ENCODE data around the gene MOB2.

MOB2 gene

GRCh38 chr11:1488575-1489180 lies 2.1 kb upstream of the MOB2 start:
- no peaks in the 10 kb centered on the region for H3K9me3 Mint-ChIP-seq
- no peak overlapping the region for H3K4me3 Mint-ChIP-seq
- H3K27me3 Mint-ChIP-seq (ENCODE audit: low read depth): no peaks in the 10 kb centered on the region
- H3K27ac Mint-ChIP-seq: no peak overlapping the region
- no peaks in the 10 kb centered on the region for H3K36me3 Mint-ChIP-seq (ENCODE audit: low read depth)
- H3K4me1 Mint-ChIP-seq (ENCODE audit: low read depth): no peaks in the 10 kb centered on the region

GRCh38 chr11:1487851-1488574 lies 1.4 kb upstream of the MOB2 start:
- no peaks in the 10 kb centered on the region for H3K9me3 Mint-ChIP-seq
- no peaks in the 10 kb centered on the region for H3K36me3 Mint-ChIP-seq (ENCODE audit: low read depth)
- no peaks in the 10 kb centered on the region for H3K4me1 Mint-ChIP-seq (ENCODE audit: low read depth)
- no peak overlapping the region for H3K27ac Mint-ChIP-seq
- no peak overlapping the region for H3K4me3 Mint-ChIP-seq
- no peaks in the 10 kb centered on the region for H3K27me3 Mint-ChIP-seq (ENCODE audit: low read depth)

- no peaks in the 10 kb centered on the region for H3K4me1 Mint-ChIP-seq (ENCODE audit: low read depth)
- no peak overlapping the region for H3K27ac Mint-ChIP-seq
- no peaks in the 10 kb centered on the region for H3K36me3 Mint-ChIP-seq (ENCODE audit: low read depth)
- no peaks in the 10 kb centered on the region for H3K9me3 Mint-ChIP-seq
- no peak overlapping the region for H3K4me3 Mint-ChIP-seq
- no peaks in the 10 kb centered on the region for H3K27me3 Mint-ChIP-seq (ENCODE audit: low read depth)
Observed at GRCh38 chr11:1487091-1487850, 692 bp upstream of the MOB2 start.

- no peaks in the 10 kb centered on the region for H3K4me1 Mint-ChIP-seq (ENCODE audit: low read depth)
- no peaks in the 10 kb centered on the region for H3K27me3 Mint-ChIP-seq (ENCODE audit: low read depth)
- H3K4me3 Mint-ChIP-seq: no peak overlapping the region
- no peak overlapping the region for H3K27ac Mint-ChIP-seq
- no peaks in the 10 kb centered on the region for H3K36me3 Mint-ChIP-seq (ENCODE audit: low read depth)
- H3K9me3 Mint-ChIP-seq: no peaks in the 10 kb centered on the region
Observed at GRCh38 chr11:1485504-1485885, 1.1 kb downstream of the MOB2 start.

GRCh38 chr11:1484695-1485503 lies 1.7 kb downstream of the MOB2 start:
- Mint-ChIP-seq H3K36me3 (ENCODE audit: low read depth) (peaks cover 1% of the 10 kb centered on the region), H3K4me1 (ENCODE audit: low read depth) (no peaks in the 10 kb centered on the region), H3K27me3 (ENCODE audit: low read depth) (no peaks in the 10 kb centered on the region), H3K9me3 (no peaks in the 10 kb centered on the region), H3K4me3 (no peak overlapping the region), H3K27ac (no peak overlapping the region)

GRCh38 chr11:1484061-1484671 lies 2.4 kb downstream of the MOB2 start:
- no peaks in the 10 kb centered on the region for H3K4me1 Mint-ChIP-seq (ENCODE audit: low read depth)
- no peaks in the 10 kb centered on the region for H3K9me3 Mint-ChIP-seq
- no peak overlapping the region for H3K4me3 Mint-ChIP-seq
- no peak overlapping the region for H3K27ac Mint-ChIP-seq
- H3K36me3 Mint-ChIP-seq (ENCODE audit: low read depth): peaks cover 3% of the 10 kb centered on the region
- no peaks in the 10 kb centered on the region for H3K27me3 Mint-ChIP-seq (ENCODE audit: low read depth)

GRCh38 chr11:1483445-1483961 lies 3.1 kb downstream of the MOB2 start:
- Mint-ChIP-seq H3K4me3 (no peak overlapping the region), H3K4me1 (ENCODE audit: low read depth) (no peaks in the 10 kb centered on the region), H3K27me3 (ENCODE audit: low read depth) (no peaks in the 10 kb centered on the region), H3K9me3 (no peaks in the 10 kb centered on the region), H3K27ac (no peak overlapping the region), H3K36me3 (ENCODE audit: low read depth) (peaks cover 6% of the 10 kb centered on the region)

- H3K4me1 Mint-ChIP-seq (ENCODE audit: low read depth): no peaks in the 10 kb centered on the region
- no peak overlapping the region for H3K27ac Mint-ChIP-seq
- H3K27me3 Mint-ChIP-seq (ENCODE audit: low read depth): no peaks in the 10 kb centered on the region
- H3K9me3 Mint-ChIP-seq: no peaks in the 10 kb centered on the region
- no peak overlapping the region for H3K4me3 Mint-ChIP-seq
- H3K36me3 Mint-ChIP-seq (ENCODE audit: low read depth): peaks cover 7% of the 10 kb centered on the region
Observed at GRCh38 chr11:1482581-1483444, 3.8 kb downstream of the MOB2 start.

GRCh38 chr11:1481861-1482441 lies 4.6 kb downstream of the MOB2 start:
- Mint-ChIP-seq H3K36me3 (ENCODE audit: low read depth) (peaks cover 8% of the 10 kb centered on the region), H3K4me1 (ENCODE audit: low read depth) (no peaks in the 10 kb centered on the region), H3K27me3 (ENCODE audit: low read depth) (no peaks in the 10 kb centered on the region), H3K27ac (no peak overlapping the region), H3K9me3 (no peaks in the 10 kb centered on the region), H3K4me3 (no peak overlapping the region)

- Mint-ChIP-seq H3K9me3 (no peaks in the 10 kb centered on the region), H3K27ac (no peak overlapping the region)
Observed at GRCh38 chr11:1481483-1481825, 5.1 kb downstream of the MOB2 start.

GRCh38 chr11:1480555-1481482 lies 5.8 kb downstream of the MOB2 start:
- Mint-ChIP-seq H3K27me3 (ENCODE audit: low read depth) (no peaks in the 10 kb centered on the region), H3K9me3 (no peaks in the 10 kb centered on the region), H3K4me1 (ENCODE audit: low read depth) (no peaks in the 10 kb centered on the region), H3K36me3 (ENCODE audit: low read depth) (peaks cover 9% of the 10 kb centered on the region), H3K27ac (no peak overlapping the region), H3K4me3 (no peak overlapping the region)

More at GRCh38 chr11:1481483-1481825, 5.1 kb downstream of the MOB2 start:
- Mint-ChIP-seq H3K36me3 (ENCODE audit: low read depth) (peaks cover 9% of the 10 kb centered on the region), H3K27me3 (ENCODE audit: low read depth) (no peaks in the 10 kb centered on the region), H3K4me1 (ENCODE audit: low read depth) (no peaks in the 10 kb centered on the region), H3K4me3 (no peak overlapping the region)

GRCh38 chr11:1480191-1480554 lies 6.4 kb downstream of the MOB2 start:
- Mint-ChIP-seq H3K36me3 (ENCODE audit: low read depth) (peaks cover 9% of the 10 kb centered on the region), H3K27ac (no peak overlapping the region), H3K9me3 (no peaks in the 10 kb centered on the region), H3K4me1 (ENCODE audit: low read depth) (no peaks in the 10 kb centered on the region), H3K27me3 (ENCODE audit: low read depth) (no peaks in the 10 kb centered on the region), H3K4me3 (no peak overlapping the region)
